ENCODE measurements around the gene HIBCH. TPM values are rescaled to one million over a fixed set of nuclear protein-coding genes. Genes with fewer than 3 reads are reported as not detected.
"Not testable (repeated sequence)": the region's sequence is repeated elsewhere in the genome, so short reads cannot be mapped to it uniquely, and the experiment has no call there.

Gene HIBCH
- total and polyA plus RNA-seq, 2 experiments from 2014 or later, result 25.7 to 42.3 TPM

DNA sequence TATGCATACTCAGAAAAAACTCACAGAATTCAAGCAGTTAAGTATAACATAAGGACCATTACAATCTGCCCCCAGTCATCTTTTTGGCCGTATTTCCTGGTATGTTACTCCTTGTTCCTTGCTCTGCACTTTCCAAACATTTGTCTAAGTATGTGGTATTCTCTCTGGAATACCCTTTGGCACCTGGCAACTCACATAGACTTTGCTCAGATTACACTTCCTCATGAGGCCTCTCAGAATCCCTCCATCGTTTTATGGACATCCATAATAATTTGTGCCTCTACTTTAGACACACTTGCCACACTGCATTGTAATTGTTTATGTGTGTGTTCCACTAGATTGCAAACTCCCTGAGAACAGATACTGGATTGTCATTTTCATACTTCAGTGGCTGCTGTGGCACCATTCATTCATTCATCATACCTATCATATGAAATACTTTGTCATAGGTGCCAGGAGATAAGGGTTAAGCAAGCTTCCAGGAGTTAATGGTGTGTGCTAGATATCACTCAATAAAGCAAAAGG is 84.0 kb downstream of the HIBCH start (continued):
- no peak for TF ChIP-seq CTCF (conservative IDR thresholded peaks at IDR 0.05; ENCODE audit: low read depth in 2 of 2)
- no peak for TF ChIP-seq ZNF331 (CRISPR knock-in tag; IDR thresholded peaks at IDR 0.05; ENCODE audit: low read depth)
- no peak for TF ChIP-seq STAT1 (IDR thresholded peaks at IDR 0.05; ENCODE audit: unreplicated experiment)

GRCh38 chr2:190235101-190235500 is 84.5 kb downstream of the HIBCH start:
- peaks cover 1% of the 10 kb centered on the region for H3K27me3 Mint-ChIP-seq (ENCODE audit: insufficient read depth, low read depth, poor library complexity)
- TF ChIP-seq NANOG (IDR thresholded peaks at IDR 0.05; ENCODE audit: borderline replicate concordance) (no peak), POLR2AphosphoS5 (IDR thresholded peaks at IDR 0.05; ENCODE audit: low read depth) (no peak), ZNF462 (CRISPR knock-in tag; IDR thresholded peaks at IDR 0.05) (no peak), EZH2phosphoT487 (IDR thresholded peaks at IDR 0.05; ENCODE audit: unreplicated experiment) (no peak)
- Histone ChIP-seq H3K9me2 (ENCODE audit: insufficient read depth) (0 out of 2 replicates have a peak, but pooled peaks cover 5% of the 10 kb centered on the region), H3K79me2 (replicated peaks; ENCODE audit: insufficient read depth) (no peaks in the 10 kb centered on the region), H3K27ac (ENCODE audit: low read depth) (no peak overlapping the region), H2AFZ (no peak overlapping the region), H3K4me2 (no peak overlapping the region), H3K4me1 (ENCODE audit: insufficient read depth) (no peaks in the 10 kb centered on the region), H3K4me3 (no peak overlapping the region), H4K20me1 (replicated peaks; ENCODE audit: insufficient read depth) (no peaks in the 10 kb centered on the region), H3K27me3 (ENCODE audit: insufficient read depth) (no peaks in the 10 kb centered on the region), H3F3A (replicated peaks; ENCODE audit: low read depth) (no peaks in the 10 kb centered on the region), H3K36me3 (ENCODE audit: insufficient read depth) (no peaks in the 10 kb centered on the region)
- H3K4me3 Mint-ChIP-seq, result no peak overlapping the region
- H3K36me3 Mint-ChIP-seq (ENCODE audit: low read depth), result peaks cover 17% of the 10 kb centered on the region
- DNase-seq (ENCODE audit: low spot score) (no peak), ATAC-seq (no peak)
- H3K27ac Mint-ChIP-seq, result no peak overlapping the region
- peaks cover 4% of the 10 kb centered on the region; the same call in 1 of the 3 replicates for H3K9me3 Mint-ChIP-seq
- H3K4me1 Mint-ChIP-seq, result no peaks in the 10 kb centered on the region

GRCh38 chr2:190223989-190224388 is 95.6 kb downstream of the HIBCH start:
- H3K4me1 ChIP-seq (ENCODE audit: insufficient read depth); H3K27me3 Mint-ChIP-seq (ENCODE audit: insufficient read depth, low read depth, poor library complexity); H3K9me2 ChIP-seq (ENCODE audit: insufficient read depth); H3K27ac Mint-ChIP-seq; H2AFZ ChIP-seq; H3K79me2 ChIP-seq (replicated peaks; ENCODE audit: insufficient read depth); H4K20me1 ChIP-seq (replicated peaks; ENCODE audit: insufficient read depth); H3F3A ChIP-seq (replicated peaks; ENCODE audit: low read depth); H3K36me3 ChIP-seq (ENCODE audit: insufficient read depth); ATAC-seq; H3K27me3 ChIP-seq (ENCODE audit: insufficient read depth); H3K4me3 ChIP-seq; DNase-seq (ENCODE audit: low spot score); H3K4me3 Mint-ChIP-seq; H3K4me1 Mint-ChIP-seq; H3K4me2 ChIP-seq; H3K27ac ChIP-seq (ENCODE audit: low read depth): not testable (repeated sequence)
- peaks cover 69% of the 10 kb centered on the region for H3K36me3 Mint-ChIP-seq (ENCODE audit: low read depth)
- H3K9me3 Mint-ChIP-seq, result peaks cover 55% of the 10 kb centered on the region

DNA sequence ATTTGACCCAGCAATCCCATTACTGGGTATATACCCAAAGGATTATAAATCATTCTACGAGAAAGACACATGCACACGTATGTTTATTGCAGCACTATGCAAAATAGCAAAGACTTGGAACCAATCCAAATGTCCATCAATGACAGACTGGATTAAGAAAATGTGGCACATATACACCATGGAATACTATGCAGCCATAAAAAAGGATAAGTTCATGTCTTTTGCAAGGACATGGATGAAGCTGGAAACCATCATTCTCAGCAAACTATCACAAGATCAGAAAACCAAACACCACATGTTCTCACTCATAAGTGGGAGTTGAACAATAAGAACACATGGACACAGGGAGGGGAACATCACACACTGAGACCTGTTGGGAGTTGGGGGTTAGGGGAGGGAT is 96.9 kb downstream of the HIBCH start:
- H3K4me3 ChIP-seq; H3F3A ChIP-seq (replicated peaks; ENCODE audit: low read depth); H3K79me2 ChIP-seq (replicated peaks; ENCODE audit: insufficient read depth); H3K9me2 ChIP-seq (ENCODE audit: insufficient read depth); H3K4me3 Mint-ChIP-seq; H3K27ac Mint-ChIP-seq; ATAC-seq; H3K36me3 ChIP-seq (ENCODE audit: insufficient read depth); H2AFZ ChIP-seq; H3K4me2 ChIP-seq; H4K20me1 ChIP-seq (replicated peaks; ENCODE audit: insufficient read depth); H3K27ac ChIP-seq (ENCODE audit: low read depth); H3K4me1 Mint-ChIP-seq; H3K27me3 Mint-ChIP-seq (ENCODE audit: insufficient read depth, low read depth, poor library complexity); H3K4me1 ChIP-seq (ENCODE audit: insufficient read depth); H3K27me3 ChIP-seq (ENCODE audit: insufficient read depth); DNase-seq (ENCODE audit: low spot score): not testable (repeated sequence)
- peaks cover 62% of the 10 kb centered on the region for H3K36me3 Mint-ChIP-seq (ENCODE audit: low read depth)
- H3K9me3 Mint-ChIP-seq, result peaks cover 48% of the 10 kb centered on the region
